Mesenchymal stem cell (in vitro differentiated cells and primary cell): Measurements from ENCODE around the gene METTL3.

ENCODE experiments used
- DNase-seq: peaks from one replicate; pipeline ENCODE4 v3.0.0-alpha.2; 2013
- H2AFZ ChIP-seq: one replicate; pipeline ENCODE4 v1.6.1; 2013; ENCODE audit warnings: low read depth, mild to moderate bottlenecking, control low read depth, inconsistent platforms, low read length, moderate library complexity
- H2AK5ac ChIP-seq: 2 replicates; pipeline ENCODE4 v1.6.1; 2013; ENCODE audit warnings: low read length, moderate library complexity, mild to moderate bottlenecking, inconsistent platforms; ENCODE audit not compliant: severe bottlenecking
- H2BK120ac ChIP-seq: one replicate; pipeline ENCODE4 v1.6.1; 2013; ENCODE audit warnings: low read depth, mild to moderate bottlenecking, inconsistent platforms, low read length, moderate library complexity
- H2BK12ac ChIP-seq, 2 experiments: one replicate each; pipeline ENCODE4 v1.6.1; 2013; ENCODE audit warnings: inconsistent platforms in 2 of 2, low read length in 2 of 2, mild to moderate bottlenecking in 2 of 2, moderate library complexity in 2 of 2, control low read depth in 1 of 2
- H2BK15ac ChIP-seq: one replicate; pipeline ENCODE4 v1.6.1; 2013; ENCODE audit warnings: mild to moderate bottlenecking, low read depth, inconsistent platforms; ENCODE audit not compliant: poor library complexity, severe bottlenecking
- H2BK5ac ChIP-seq: 2 replicates; pipeline ENCODE4 v1.6.1; 2013; ENCODE audit warnings: low read depth, mild to moderate bottlenecking, low read length, control low read depth, inconsistent platforms; ENCODE audit not compliant: poor library complexity, severe bottlenecking
- H3K14ac ChIP-seq, 2 experiments: one replicate each; pipeline ENCODE4 v1.6.1; 2013; ENCODE audit warnings: inconsistent platforms in 2 of 2, low read length in 2 of 2, control low read depth in 1 of 2, mild to moderate bottlenecking in 1 of 2, moderate library complexity in 1 of 2
- H3K18ac ChIP-seq, 2 experiments: one replicate each; pipeline ENCODE4 v1.6.1; 2013; ENCODE audit warnings: inconsistent platforms in 2 of 2, low read length in 2 of 2, control low read depth in 1 of 2, low read depth in 1 of 2, mild to moderate bottlenecking in 1 of 2
- H3K23ac ChIP-seq, 2 experiments: one replicate each; pipeline ENCODE4 v1.6.1; 2013; ENCODE audit warnings: inconsistent platforms in 2 of 2, low read length in 2 of 2, mild to moderate bottlenecking in 2 of 2, moderate library complexity in 2 of 2, control low read depth in 1 of 2
- H3K27ac ChIP-seq: 2 replicates; pipeline ENCODE4 v1.5.1; 2013; ENCODE audit warnings: mild to moderate bottlenecking, moderate library complexity, low read length, control low read depth, inconsistent platforms; ENCODE audit not compliant: poor library complexity, severe bottlenecking
- H3K27me3 ChIP-seq, 2 experiments: 2 replicates each; pipeline versions ENCODE4 v1.6.1 to v1.7.0; 2013; ENCODE audit warnings: low read length in 2 of 2, mild to moderate bottlenecking in 2 of 2, moderate library complexity in 2 of 2, control low read depth in 1 of 2, inconsistent platforms in 1 of 2; ENCODE audit not compliant: control insufficient read depth in 1 of 2, insufficient read depth in 1 of 2
- H3K36me3 ChIP-seq, 2 experiments: 2 replicates each; pipeline versions ENCODE4 v1.6.1 to v1.7.0; 2013; ENCODE audit warnings: low read length in 2 of 2, control low read depth in 1 of 2, inconsistent platforms in 1 of 2, low read depth in 1 of 2, mild to moderate bottlenecking in 1 of 2; ENCODE audit not compliant: insufficient read depth in 2 of 2, control insufficient read depth in 1 of 2
- H3K4ac ChIP-seq, 2 experiments: one replicate each; pipeline ENCODE4 v1.6.1; 2013; ENCODE audit warnings: inconsistent platforms in 2 of 2, low read length in 2 of 2, mild to moderate bottlenecking in 2 of 2, moderate library complexity in 2 of 2, control low read depth in 1 of 2, low read depth in 1 of 2
- H3K4me1 ChIP-seq: 2 replicates; pipeline ENCODE4 v1.6.1; 2013; ENCODE audit warnings: low read depth, low read length, control low read depth; ENCODE audit not compliant: control insufficient read depth, insufficient read depth
- H3K4me2 ChIP-seq: 2 replicates; pipeline ENCODE4 v1.6.1; 2013; ENCODE audit warnings: low read length, mild to moderate bottlenecking, inconsistent platforms; ENCODE audit not compliant: poor library complexity, severe bottlenecking
- H3K4me3 ChIP-seq, 2 experiments: 2 replicates each; pipeline versions ENCODE4 v1.5.1 to v1.7.0; 2013; ENCODE audit warnings: low read length in 2 of 2, mild to moderate bottlenecking in 2 of 2, control low read depth in 1 of 2, low read depth in 1 of 2; ENCODE audit not compliant: insufficient read depth in 1 of 2
- H3K79me1 ChIP-seq: replicated peaks from 2 replicates; pipeline ENCODE4 v1.6.1; 2013; ENCODE audit warnings: mild to moderate bottlenecking, control low read depth, low read length, inconsistent platforms; ENCODE audit not compliant: poor library complexity, severe bottlenecking
- H3K9ac ChIP-seq: 2 replicates; pipeline ENCODE4 v1.7.0; 2013; ENCODE audit warnings: mild to moderate bottlenecking, low read length, moderate library complexity
- H3K9me3 ChIP-seq: 2 replicates; pipeline ENCODE4 v1.7.0; 2013; ENCODE audit warnings: mild to moderate bottlenecking, low read length; ENCODE audit not compliant: control insufficient read depth
- H4K8ac ChIP-seq: one replicate; pipeline ENCODE4 v1.6.1; 2013; ENCODE audit warnings: inconsistent platforms, mild to moderate bottlenecking, low read length, moderate library complexity
- H4K91ac ChIP-seq: one replicate; pipeline ENCODE4 v1.6.1; 2013; ENCODE audit warnings: mild to moderate bottlenecking, low read length, inconsistent platforms
- WGBS: methylation state at CpG from one replicate; pipeline ENCODE4 v1.1.7; 2013; ENCODE audit warnings: mixed read lengths; 5-methylcytosine and 5-hydroxymethylcytosine counted together

The METTL3 gene

GRCh38 chr14:21523203-21523602, 12.1 kb upstream of the METTL3 start:
- no peak overlapping the region for H3K9ac ChIP-seq
- no peak overlapping the region for H2BK15ac ChIP-seq
- no peak for DNase-seq
- H3K4me1 ChIP-seq, result peaks cover 24% of the 10 kb centered on the region
- H2BK5ac ChIP-seq, result no peak overlapping the region
- peaks cover 0 to 11% of the 10 kb centered on the region in 2 experiments for H3K27me3 ChIP-seq
- H3K27ac ChIP-seq, result no peak overlapping the region
- H2BK12ac ChIP-seq, result no peak overlapping the region
- H3K9me3 ChIP-seq, result no peaks in the 10 kb centered on the region
- no peak overlapping the region for H3K23ac ChIP-seq
- H3K14ac ChIP-seq, result no peak overlapping the region
- no peak overlapping the region for H4K91ac ChIP-seq
- peaks cover 37% of the 10 kb centered on the region for H3K79me1 ChIP-seq
- WGBS, result 92% methylated on average over 7 of the region's 7 CpGs
- no peak overlapping the region for H3K4me2 ChIP-seq
- no peak overlapping the region for H3K4me3 ChIP-seq
- no peak overlapping the region for H3K18ac ChIP-seq
- no peak overlapping the region for H3K4ac ChIP-seq
- no peak overlapping the region for H4K8ac ChIP-seq
- H3K36me3 ChIP-seq, result peaks cover 0 to 30% of the 10 kb centered on the region in 2 experiments
- H2AK5ac ChIP-seq, result no peak overlapping the region
- no peak overlapping the region for H2BK120ac ChIP-seq
- no peak overlapping the region for H2AFZ ChIP-seq

- Histone ChIP-seq H3K14ac (no peak overlapping the region), H3K27ac (no peak overlapping the region), H4K91ac (no peak overlapping the region), H2BK120ac (no peak overlapping the region), H3K18ac (no peak overlapping the region), H3K4me2 (no peak overlapping the region), H2BK5ac (no peak overlapping the region), H3K4ac (no peak overlapping the region), H3K36me3 (peaks cover 0 to 30% of the 10 kb centered on the region in 2 experiments), H3K27me3 (no peaks in the 10 kb centered on the region), H3K79me1 (peaks cover 37% of the 10 kb centered on the region), H3K4me1 (peaks cover 22% of the 10 kb centered on the region), H2BK15ac (no peak overlapping the region), H3K9me3 (no peaks in the 10 kb centered on the region), H2AK5ac (no peak overlapping the region), H2AFZ (no peak overlapping the region), H3K9ac (no peak overlapping the region), H3K4me3 (no peak overlapping the region), H4K8ac (no peak overlapping the region), H2BK12ac (no peak overlapping the region), H3K23ac (no peak overlapping the region)
- WGBS, result 58% methylated on average over 2 of the region's 2 CpGs
- peak; percentile 40 for DNase-seq
Measured at GRCh38 chr14:21521501-21521900, 10.4 kb upstream of the METTL3 start.

- no peak for DNase-seq
- H2BK15ac ChIP-seq, result no peak overlapping the region
- no peak overlapping the region for H4K8ac ChIP-seq
- no peak overlapping the region for H3K4ac ChIP-seq
- no peak overlapping the region for H3K23ac ChIP-seq
- no peak overlapping the region for H3K27ac ChIP-seq
- no peak overlapping the region for H2AFZ ChIP-seq
- H3K36me3 ChIP-seq, result peaks cover 0 to 30% of the 10 kb centered on the region in 2 experiments
- H3K14ac ChIP-seq, result no peak overlapping the region
- H3K4me1 ChIP-seq, result peaks cover 22% of the 10 kb centered on the region
- H4K91ac ChIP-seq, result no peak overlapping the region
- H3K9me3 ChIP-seq, result no peaks in the 10 kb centered on the region
- H2BK12ac ChIP-seq, result no peak overlapping the region
- no peak overlapping the region for H3K18ac ChIP-seq
- no peak overlapping the region for H3K4me2 ChIP-seq
- H3K9ac ChIP-seq, result no peak overlapping the region
- H2BK120ac ChIP-seq, result no peak overlapping the region
- H2BK5ac ChIP-seq, result no peak overlapping the region
- 91% methylated on average over 1 of the region's 1 CpG for WGBS
- H3K79me1 ChIP-seq, result peaks cover 37% of the 10 kb centered on the region
- H3K27me3 ChIP-seq, result no peaks in the 10 kb centered on the region
- H3K4me3 ChIP-seq, result no peak overlapping the region
- no peak overlapping the region for H2AK5ac ChIP-seq
Measured at GRCh38 chr14:21520767-21521166, 9.6 kb upstream of the METTL3 start.

- H4K91ac ChIP-seq, result no peak overlapping the region
- peaks cover 0 to 15% of the 10 kb centered on the region in 2 experiments for H3K36me3 ChIP-seq
- 92% methylated on average over 2 of the region's 2 CpGs for WGBS
- no peak overlapping the region for H3K4me2 ChIP-seq
- no peak overlapping the region for H3K14ac ChIP-seq
- no peak overlapping the region for H2BK5ac ChIP-seq
- no peak overlapping the region for H3K27ac ChIP-seq
- H2BK15ac ChIP-seq, result no peak overlapping the region
- H2BK120ac ChIP-seq, result no peak overlapping the region
- no peak overlapping the region for H3K4ac ChIP-seq
- no peak overlapping the region for H3K9ac ChIP-seq
- peaks cover 20% of the 10 kb centered on the region for H3K79me1 ChIP-seq
- H3K4me3 ChIP-seq, result no peak overlapping the region
- H4K8ac ChIP-seq, result no peak overlapping the region
- H3K18ac ChIP-seq, result no peak overlapping the region
- H3K4me1 ChIP-seq, result peaks cover 6% of the 10 kb centered on the region
- H3K23ac ChIP-seq, result no peak overlapping the region
- H2BK12ac ChIP-seq, result no peak overlapping the region
- no peak overlapping the region for H2AFZ ChIP-seq
- H3K9me3 ChIP-seq, result no peaks in the 10 kb centered on the region
- no peaks in the 10 kb centered on the region for H3K27me3 ChIP-seq
- H2AK5ac ChIP-seq, result no peak overlapping the region
- no peak for DNase-seq
Measured at GRCh38 chr14:21518725-21519124, 7.6 kb upstream of the METTL3 start.
